ENCODE measurements around the gene CTSF.
A peak's percentile ranks its signal among the peaks of the same experiment; 100 is the strongest.

Gene CTSF

DNA sequence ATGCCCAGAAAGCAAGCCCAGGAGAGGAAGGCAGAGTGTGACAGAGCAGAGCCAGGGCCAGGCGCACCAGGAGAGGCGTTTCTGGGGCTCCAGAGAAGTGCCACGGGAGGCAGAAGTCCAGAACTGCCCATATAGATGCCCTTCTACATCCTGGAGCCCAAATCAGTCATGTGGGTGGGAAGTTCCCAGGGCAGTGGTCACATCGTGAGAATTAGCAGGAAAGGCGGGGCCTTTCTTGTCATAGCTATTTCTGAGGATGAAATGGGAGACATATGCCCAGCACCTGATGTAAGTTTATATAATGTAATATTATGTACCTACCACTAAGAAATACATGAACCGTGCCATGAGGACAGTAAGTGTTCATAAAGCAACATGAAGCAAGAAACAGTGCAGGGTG lies 35.6 kb downstream of the CTSF start:
- no peak for DNase-seq (ENCODE audit: low spot score)

DNA sequence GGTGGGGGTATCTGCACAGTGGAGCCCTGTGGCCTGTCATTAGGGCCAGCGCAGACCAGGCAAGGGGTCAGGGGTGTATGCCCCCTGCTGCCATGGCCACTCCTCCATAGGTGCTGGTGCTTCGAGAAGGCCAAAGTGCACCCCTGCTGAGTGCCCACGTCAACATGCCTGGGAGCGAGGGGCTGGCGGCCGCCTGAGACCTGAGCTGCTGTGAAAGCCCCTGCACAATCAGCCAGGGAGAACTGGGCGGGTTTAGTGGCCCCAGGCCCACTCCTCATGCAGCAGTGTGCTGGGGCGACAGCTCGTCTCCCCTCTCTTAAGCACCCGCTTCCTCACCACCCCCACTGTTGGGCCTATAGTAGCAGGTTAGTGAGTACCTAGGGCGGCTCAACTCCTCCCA lies 36.6 kb downstream of the CTSF start:
- no peak for DNase-seq (ENCODE audit: low spot score)

DNA sequence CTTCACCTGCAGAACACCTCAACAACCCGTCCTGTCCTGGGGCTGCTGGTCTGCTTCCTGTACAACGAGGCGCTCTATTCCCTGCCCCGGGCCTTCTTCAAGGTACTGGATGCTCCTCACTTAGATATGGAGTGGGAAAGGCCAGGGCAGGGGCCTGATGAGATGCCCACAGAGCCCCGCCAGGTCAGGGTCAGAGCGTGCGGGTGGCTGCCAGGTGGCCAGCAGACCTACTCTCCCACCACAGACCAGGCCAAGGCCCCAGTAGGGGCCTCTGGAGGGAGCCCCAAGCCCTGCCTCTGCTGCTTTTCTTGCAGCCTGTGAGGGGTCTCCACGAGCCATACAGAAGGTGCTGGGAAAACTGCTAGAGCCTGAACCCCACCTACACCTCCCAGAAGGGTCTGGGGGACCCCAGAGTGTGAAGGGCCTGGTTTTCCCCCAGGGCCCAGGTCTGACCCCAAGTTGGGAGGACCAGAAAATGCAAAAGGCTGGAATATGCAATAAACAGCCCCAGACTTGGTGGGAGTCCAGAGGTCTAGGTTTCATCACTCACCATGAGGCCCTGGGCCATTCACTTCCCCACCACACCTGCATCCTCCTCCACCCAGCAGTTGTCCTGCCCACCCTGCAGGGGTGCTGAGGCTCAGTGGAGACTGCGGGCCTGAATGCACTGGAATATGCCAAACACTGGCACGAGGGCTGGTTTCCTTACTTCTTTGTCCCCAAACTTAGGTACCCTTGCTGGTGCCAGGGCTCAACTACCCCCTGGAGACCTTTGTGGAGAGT lies 37.3 kb downstream of the CTSF start:
- peak; percentile 66 for DNase-seq (ENCODE audit: low spot score)

DNA sequence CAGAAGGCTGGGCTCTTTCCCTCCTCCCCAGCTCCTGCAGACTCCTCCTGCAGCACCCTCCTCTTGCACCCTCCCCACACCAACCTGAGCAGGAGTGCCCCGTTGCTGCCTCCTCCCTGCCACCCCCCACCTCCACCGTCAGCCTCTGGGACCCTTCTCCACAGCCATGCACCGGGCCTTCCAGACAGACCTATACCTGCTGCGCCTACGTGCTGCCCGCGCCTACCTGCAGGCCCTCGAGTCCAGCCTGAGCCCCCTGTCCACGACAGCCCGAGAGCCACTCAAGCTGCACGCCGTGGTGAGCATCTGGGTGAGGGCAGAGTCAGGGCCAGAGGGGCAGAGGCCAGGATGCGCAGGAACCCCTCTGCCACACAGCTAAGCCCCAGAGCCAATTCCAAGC lies 38.8 kb downstream of the CTSF start:
- no peak for DNase-seq (ENCODE audit: low spot score)

DNA sequence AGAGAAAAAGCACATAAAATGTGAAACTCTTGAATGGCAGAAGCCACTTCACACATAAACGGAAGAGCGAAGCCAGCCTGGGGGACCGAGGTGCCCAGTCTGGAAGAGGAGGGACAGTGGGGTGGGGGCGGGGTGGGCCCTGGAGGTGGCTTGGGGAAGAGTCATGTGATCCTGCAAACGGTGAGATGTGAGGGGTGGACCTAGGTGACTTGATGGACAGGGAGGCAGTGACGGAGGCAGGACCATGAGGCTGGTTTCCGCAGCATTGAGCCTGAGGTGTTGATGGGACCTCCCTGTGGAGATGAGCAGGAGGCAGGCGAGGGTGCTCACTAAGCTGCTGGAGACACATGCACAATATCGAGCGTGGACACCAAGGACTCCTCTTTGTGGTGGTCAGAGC lies 39.3 kb downstream of the CTSF start:
- DNase-seq (ENCODE audit: low spot score), result no peak

DNA sequence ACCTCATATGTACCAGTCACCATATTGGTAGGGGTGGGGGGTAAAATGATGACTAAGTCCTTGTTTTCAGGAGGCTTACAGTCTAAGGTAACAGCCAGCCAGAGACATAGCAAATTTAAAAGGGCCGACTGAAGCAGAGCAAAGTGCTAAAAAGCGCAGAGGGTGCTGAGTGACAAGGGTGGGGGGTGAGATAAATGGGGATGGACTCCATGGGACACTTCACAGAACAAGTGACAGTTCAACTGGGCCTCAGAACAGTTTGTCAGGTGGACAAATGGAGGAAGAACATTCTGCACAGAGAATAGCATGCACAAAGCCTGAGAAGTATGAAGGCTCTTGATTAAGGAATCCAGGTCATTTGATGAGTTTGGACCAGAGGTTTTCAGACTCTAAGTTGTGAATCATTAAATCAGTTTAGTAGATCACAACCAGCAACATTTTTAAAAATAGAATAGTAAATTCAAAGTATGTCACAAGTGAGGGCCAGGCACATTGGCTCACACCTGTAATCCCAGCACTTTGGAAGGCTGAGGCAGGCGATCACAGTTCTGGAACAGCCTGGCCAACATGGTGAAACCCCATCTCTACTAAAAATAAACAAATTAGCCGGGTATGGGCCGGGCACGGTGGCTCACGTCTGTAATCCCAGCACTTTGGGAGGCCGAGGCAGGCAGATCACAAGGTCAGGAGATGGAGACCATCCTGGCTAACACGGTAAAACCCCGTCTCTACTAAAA lies 43.9 kb downstream of the CTSF start:
- DNase-seq (ENCODE audit: low spot score), result no peak

DNA sequence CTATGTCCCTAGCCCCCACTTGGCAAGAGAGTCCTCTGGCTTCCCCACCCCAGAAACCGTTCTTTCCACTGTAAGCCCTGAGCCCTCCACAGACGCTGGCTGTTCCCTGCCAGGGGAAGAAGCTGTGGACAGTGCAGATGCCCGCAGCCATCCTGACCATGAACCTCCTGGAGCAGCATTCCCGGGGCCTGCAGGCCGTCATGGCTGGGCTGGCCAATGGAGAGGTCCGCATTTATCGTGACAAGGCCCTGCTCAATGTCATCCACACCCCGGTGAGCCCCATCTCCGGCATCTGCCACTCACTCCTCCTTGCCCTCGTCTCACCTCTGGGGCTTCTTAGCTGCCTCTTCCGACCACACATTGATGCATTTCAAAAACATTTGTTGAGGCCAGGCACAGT lies 44.8 kb downstream of the CTSF start:
- no peak for DNase-seq (ENCODE audit: low spot score)
